ENCODE data around the gene SORT1.
A peak's percentile ranks its signal among the peaks of the same experiment; 100 is the strongest.
"Not testable (repeated sequence)": the region's sequence is repeated elsewhere in the genome, so short reads cannot be mapped to it uniquely, and the experiment has no call there.

Gene SORT1

GRCh38 chr1:109397581-109398342 lies at the start of gene SORT1:
Gene SORT1, minus strand, starts transcription at chr1:109397918. Its CDS starts 26 bp downstream, at chr1:109397892.
- H3K36me3 ChIP-seq, result peaks cover 19% of the 10 kb centered on the region
- no peaks in the 10 kb centered on the region for H3K27me3 ChIP-seq
- peaks cover 52 to 53% of the 10 kb centered on the region in 2 experiments for H3K4me1 ChIP-seq (ENCODE audit: control insufficient read depth in 1 of 2, insufficient read depth in 1 of 2, low read depth in 1 of 2, low read length in 1 of 2)
- no peak for TF ChIP-seq CTCF (IDR thresholded peaks at IDR 0.05)
- H3K4me3 ChIP-seq (ENCODE audit: low read depth in 1 of 2, low read length in 1 of 2), result peak within 1 kb of the TSS; percentile 75
- H3K27ac ChIP-seq, result peak within 1 kb of the TSS; percentile 82
- H3K9me3 ChIP-seq, result no peaks in the 10 kb centered on the region

- H3K4me3 ChIP-seq (ENCODE audit: low read depth in 1 of 2, low read length in 1 of 2); H3K27ac ChIP-seq; H3K36me3 ChIP-seq; H3K9me3 ChIP-seq; H3K4me1 ChIP-seq (ENCODE audit: control insufficient read depth in 1 of 2, insufficient read depth in 1 of 2, low read depth in 1 of 2, low read length in 1 of 2): not testable (repeated sequence)
- H3K27me3 ChIP-seq, result peaks cover 99% of the 10 kb centered on the region
These were observed 48.4 kb upstream of the SORT1 start for GRCh38 chr1:109445949-109446695.

GRCh38 chr1:109444346-109444745 lies 46.6 kb upstream of the SORT1 start:
- Histone ChIP-seq H3K9me3 (no peaks in the 10 kb centered on the region), H3K4me3 (ENCODE audit: low read depth in 1 of 2, low read length in 1 of 2) (no peak overlapping the region), H3K36me3 (no peaks in the 10 kb centered on the region), H3K4me1 (ENCODE audit: control insufficient read depth in 1 of 2, insufficient read depth in 1 of 2, low read depth in 1 of 2, low read length in 1 of 2) (no peaks in the 10 kb centered on the region), H3K27ac (no peak overlapping the region), H3K27me3 (peaks cover 99% of the 10 kb centered on the region)
- no peak for TF ChIP-seq CTCF (IDR thresholded peaks at IDR 0.05)

- TF ChIP-seq CTCF (IDR thresholded peaks at IDR 0.05), result no peak
- Histone ChIP-seq H3K27me3 (peaks cover 98% of the 10 kb centered on the region), H3K27ac (no peak overlapping the region), H3K36me3 (no peaks in the 10 kb centered on the region), H3K4me3 (ENCODE audit: low read depth in 1 of 2, low read length in 1 of 2) (no peak overlapping the region), H3K9me3 (no peaks in the 10 kb centered on the region), H3K4me1 (ENCODE audit: control insufficient read depth in 1 of 2, insufficient read depth in 1 of 2, low read depth in 1 of 2, low read length in 1 of 2) (no peaks in the 10 kb centered on the region)
These were observed 45.8 kb upstream of the SORT1 start for GRCh38 chr1:109443476-109443875.

GRCh38 chr1:109441069-109441468 lies 43.4 kb upstream of the SORT1 start:
- Histone ChIP-seq H3K36me3 (no peaks in the 10 kb centered on the region), H3K27ac (no peak overlapping the region), H3K4me3 (ENCODE audit: low read depth in 1 of 2, low read length in 1 of 2) (no peak overlapping the region), H3K9me3 (no peaks in the 10 kb centered on the region), H3K27me3 (peaks cover 83% of the 10 kb centered on the region), H3K4me1 (ENCODE audit: control insufficient read depth in 1 of 2, insufficient read depth in 1 of 2, low read depth in 1 of 2, low read length in 1 of 2) (no peaks in the 10 kb centered on the region)
- TF ChIP-seq CTCF (IDR thresholded peaks at IDR 0.05), result no peak

- H3K27ac ChIP-seq, result no peak overlapping the region
- no peak for TF ChIP-seq CTCF (IDR thresholded peaks at IDR 0.05)
These were observed 41.1 kb upstream of the SORT1 start for GRCh38 chr1:109438798-109439297.

More at GRCh38 chr1:109438798-109439297, 41.1 kb upstream of the SORT1 start:
- no peaks in the 10 kb centered on the region for H3K36me3 ChIP-seq
- H3K4me3 ChIP-seq (ENCODE audit: low read depth in 1 of 2, low read length in 1 of 2), result no peak overlapping the region
- H3K27me3 ChIP-seq, result peaks cover 72% of the 10 kb centered on the region
- H3K4me1 ChIP-seq (ENCODE audit: control insufficient read depth in 1 of 2, insufficient read depth in 1 of 2, low read depth in 1 of 2, low read length in 1 of 2), result no peaks in the 10 kb centered on the region
- H3K9me3 ChIP-seq, result no peaks in the 10 kb centered on the region
